HCT116 (cell line): ENCODE results near the gene ARFGAP3.

Source experiments
- CEBPB ChIP-seq: IDR thresholded peaks from 2 replicates; pipeline ENCODE4 v1.6.1; 2012; ENCODE audit warnings: low read depth
- EGR1 ChIP-seq: IDR thresholded peaks from 2 replicates; pipeline ENCODE4 v1.6.1; 2012; ENCODE audit warnings: low read depth
- EZH2 ChIP-seq: fragments of 200-600 bp; sonication (generic); IDR thresholded peaks from 2 replicates; pipeline ENCODE4 v1.6.1; 2017; ENCODE audit warnings: antibody characterized with exemption, mixed run types
- EZH2phosphoT487 ChIP-seq: fragments of 200-600 bp; IDR thresholded peaks from 2 replicates; pipeline ENCODE4 v1.6.1; 2018; ENCODE audit warnings: antibody characterized with exemption, borderline replicate concordance
- POLR2A ChIP-seq: IDR thresholded peaks from 2 replicates; pipeline ENCODE4 v1.7.0; 2011; ENCODE audit warnings: borderline replicate concordance; ENCODE audit not compliant: insufficient read depth, insufficient read length; ENCODE audit errors: extremely low read depth
- POLR2AphosphoS5 ChIP-seq: IDR thresholded peaks from 2 replicates; pipeline ENCODE4 v1.6.1; 2011; ENCODE audit warnings: mild to moderate bottlenecking, low read depth, low read length, moderate library complexity
- SRF ChIP-seq: IDR thresholded peaks from 2 replicates; pipeline ENCODE4 v1.6.1; 2012; ENCODE audit warnings: low read depth
- YY1 ChIP-seq: IDR thresholded peaks from 2 replicates; pipeline ENCODE4 v1.6.1; 2011; ENCODE audit warnings: low read length, low read depth, moderate library complexity, mild to moderate bottlenecking; ENCODE audit not compliant: insufficient replicate concordance; ENCODE audit errors: extremely low read depth
- TF ChIP-seq, protein P1 (sequence below), 3 experiments: fragments of 200-600 bp in 1 of 3; sonication (generic) in 1 of 3; IDR thresholded peaks in 2 of 3; conservative IDR thresholded peaks in 1 of 3; 2 replicates each; pipeline ENCODE4 v1.5.1; 2012 to 2017; ENCODE audit warnings: low read depth in 2 of 3, low read length in 2 of 3, antibody characterized with exemption in 1 of 3, borderline replicate concordance in 1 of 3, control low read depth in 1 of 3, mild to moderate bottlenecking in 1 of 3, mixed read lengths in 1 of 3, mixed run types in 1 of 3, moderate library complexity in 1 of 3; ENCODE audit not compliant: insufficient read depth in 1 of 3
- TF ChIP-seq, protein P2 (sequence below): IDR thresholded peaks from 2 replicates; pipeline ENCODE4 v1.6.1; 2012
- TF ChIP-seq, protein P3 (sequence below): IDR thresholded peaks from 2 replicates; pipeline ENCODE4 v1.6.1; 2011; ENCODE audit warnings: mild to moderate bottlenecking, low read length, moderate library complexity; ENCODE audit not compliant: insufficient replicate concordance; ENCODE audit errors: extremely low read depth
- TF ChIP-seq, protein P4 (sequence below): IDR thresholded peaks from 2 replicates; pipeline ENCODE4 v1.6.1; 2012

DNA sequence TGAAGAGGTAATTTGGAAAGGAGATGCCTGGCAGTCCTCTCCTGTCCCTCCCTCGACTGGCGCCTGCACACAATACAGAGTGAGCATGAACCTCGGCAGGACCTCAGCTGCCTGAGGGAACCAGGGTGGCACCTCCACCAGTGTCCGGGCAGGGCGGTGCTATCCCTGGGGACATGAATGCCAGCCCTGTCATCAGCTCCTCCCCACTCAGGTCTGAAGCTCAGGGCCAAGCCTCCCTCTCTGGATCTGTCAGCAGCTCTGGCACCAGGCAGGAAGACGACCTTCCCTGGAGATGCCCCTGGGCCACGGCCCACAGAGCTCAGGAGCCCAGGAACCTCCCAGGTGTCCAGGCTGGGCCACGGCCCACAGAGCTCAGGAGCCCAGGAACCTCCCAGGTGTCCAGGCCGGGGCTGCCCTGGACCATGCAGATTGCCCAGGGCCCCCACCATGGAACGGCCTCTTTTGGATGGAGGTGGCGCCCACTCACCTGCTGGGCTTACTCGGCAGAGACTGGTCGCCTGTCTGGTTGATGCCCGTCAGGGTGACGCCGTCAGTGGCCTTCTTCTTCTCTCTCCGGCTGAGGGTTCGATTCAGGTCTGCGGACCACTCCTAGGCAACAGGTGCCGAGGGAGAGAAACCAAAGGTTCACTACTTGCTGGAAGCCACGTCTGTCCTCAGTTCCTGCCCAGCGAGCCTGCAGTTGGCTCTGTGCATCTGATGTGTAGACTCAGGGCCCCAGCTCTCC is 21.7 kb upstream of the ARFGAP3 start:
- TF ChIP-seq, protein P1, sequence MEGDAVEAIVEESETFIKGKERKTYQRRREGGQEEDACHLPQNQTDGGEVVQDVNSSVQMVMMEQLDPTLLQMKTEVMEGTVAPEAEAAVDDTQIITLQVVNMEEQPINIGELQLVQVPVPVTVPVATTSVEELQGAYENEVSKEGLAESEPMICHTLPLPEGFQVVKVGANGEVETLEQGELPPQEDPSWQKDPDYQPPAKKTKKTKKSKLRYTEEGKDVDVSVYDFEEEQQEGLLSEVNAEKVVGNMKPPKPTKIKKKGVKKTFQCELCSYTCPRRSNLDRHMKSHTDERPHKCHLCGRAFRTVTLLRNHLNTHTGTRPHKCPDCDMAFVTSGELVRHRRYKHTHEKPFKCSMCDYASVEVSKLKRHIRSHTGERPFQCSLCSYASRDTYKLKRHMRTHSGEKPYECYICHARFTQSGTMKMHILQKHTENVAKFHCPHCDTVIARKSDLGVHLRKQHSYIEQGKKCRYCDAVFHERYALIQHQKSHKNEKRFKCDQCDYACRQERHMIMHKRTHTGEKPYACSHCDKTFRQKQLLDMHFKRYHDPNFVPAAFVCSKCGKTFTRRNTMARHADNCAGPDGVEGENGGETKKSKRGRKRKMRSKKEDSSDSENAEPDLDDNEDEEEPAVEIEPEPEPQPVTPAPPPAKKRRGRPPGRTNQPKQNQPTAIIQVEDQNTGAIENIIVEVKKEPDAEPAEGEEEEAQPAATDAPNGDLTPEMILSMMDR (IDR thresholded peaks at IDR 0.05 in 2 of 3, conservative IDR thresholded peaks at IDR 0.05 in 1 of 3; ENCODE audit: borderline replicate concordance in 1 of 3, insufficient read depth in 1 of 3, low read depth in 2 of 3, low read length in 2 of 3): no peak
- TF ChIP-seq EZH2phosphoT487 (no peak), CEBPB (no peak), EGR1 (no peak), POLR2A (no peak), YY1 (no peak), POLR2AphosphoS5 (no peak), SRF (no peak), EZH2 (no peak)
- TF ChIP-seq, protein P2, sequence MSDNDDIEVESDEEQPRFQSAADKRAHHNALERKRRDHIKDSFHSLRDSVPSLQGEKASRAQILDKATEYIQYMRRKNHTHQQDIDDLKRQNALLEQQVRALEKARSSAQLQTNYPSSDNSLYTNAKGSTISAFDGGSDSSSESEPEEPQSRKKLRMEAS: no peak
- TF ChIP-seq, protein P3, sequence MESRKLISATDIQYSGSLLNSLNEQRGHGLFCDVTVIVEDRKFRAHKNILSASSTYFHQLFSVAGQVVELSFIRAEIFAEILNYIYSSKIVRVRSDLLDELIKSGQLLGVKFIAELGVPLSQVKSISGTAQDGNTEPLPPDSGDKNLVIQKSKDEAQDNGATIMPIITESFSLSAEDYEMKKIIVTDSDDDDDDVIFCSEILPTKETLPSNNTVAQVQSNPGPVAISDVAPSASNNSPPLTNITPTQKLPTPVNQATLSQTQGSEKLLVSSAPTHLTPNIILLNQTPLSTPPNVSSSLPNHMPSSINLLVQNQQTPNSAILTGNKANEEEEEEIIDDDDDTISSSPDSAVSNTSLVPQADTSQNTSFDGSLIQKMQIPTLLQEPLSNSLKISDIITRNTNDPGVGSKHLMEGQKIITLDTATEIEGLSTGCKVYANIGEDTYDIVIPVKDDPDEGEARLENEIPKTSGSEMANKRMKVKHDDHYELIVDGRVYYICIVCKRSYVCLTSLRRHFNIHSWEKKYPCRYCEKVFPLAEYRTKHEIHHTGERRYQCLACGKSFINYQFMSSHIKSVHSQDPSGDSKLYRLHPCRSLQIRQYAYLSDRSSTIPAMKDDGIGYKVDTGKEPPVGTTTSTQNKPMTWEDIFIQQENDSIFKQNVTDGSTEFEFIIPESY: no peak
- TF ChIP-seq, protein P4, sequence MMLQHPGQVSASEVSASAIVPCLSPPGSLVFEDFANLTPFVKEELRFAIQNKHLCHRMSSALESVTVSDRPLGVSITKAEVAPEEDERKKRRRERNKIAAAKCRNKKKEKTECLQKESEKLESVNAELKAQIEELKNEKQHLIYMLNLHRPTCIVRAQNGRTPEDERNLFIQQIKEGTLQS: no peak
